Measurements from ENCODE around the gene DPYD. TPM values are rescaled to one million over a fixed set of nuclear protein-coding genes. Genes with fewer than 3 reads are reported as not detected.

The DPYD gene
- total RNA-seq, 4 donors from 2014 or later = 35.7 to 65.4 (median 43.7) TPM

GRCh38 chr1:97623220-97623619 is 297.6 kb downstream of the DPYD start:
- no peak for DNase-seq (ENCODE audit: low spot score in 2 of 2)
- Histone ChIP-seq H3K4me3 (no peak overlapping the region), H3K9me3 (peaks cover 0 to 7% (median 2%) of the 10 kb centered on the region in 4 donors), H3K36me3 (no peaks in the 10 kb centered on the region), H3K27ac (peak overlapping the region in 2 of 4 donors; percentile 6 to 41), H3K27me3 (no peaks in the 10 kb centered on the region), H3K4me1 (no peaks in the 10 kb centered on the region)
- TF ChIP-seq EP300 (IDR thresholded peaks at IDR 0.05) (no peak), POLR2A (IDR thresholded peaks at IDR 0.05) (no peak)
- TF ChIP-seq, protein P1, sequence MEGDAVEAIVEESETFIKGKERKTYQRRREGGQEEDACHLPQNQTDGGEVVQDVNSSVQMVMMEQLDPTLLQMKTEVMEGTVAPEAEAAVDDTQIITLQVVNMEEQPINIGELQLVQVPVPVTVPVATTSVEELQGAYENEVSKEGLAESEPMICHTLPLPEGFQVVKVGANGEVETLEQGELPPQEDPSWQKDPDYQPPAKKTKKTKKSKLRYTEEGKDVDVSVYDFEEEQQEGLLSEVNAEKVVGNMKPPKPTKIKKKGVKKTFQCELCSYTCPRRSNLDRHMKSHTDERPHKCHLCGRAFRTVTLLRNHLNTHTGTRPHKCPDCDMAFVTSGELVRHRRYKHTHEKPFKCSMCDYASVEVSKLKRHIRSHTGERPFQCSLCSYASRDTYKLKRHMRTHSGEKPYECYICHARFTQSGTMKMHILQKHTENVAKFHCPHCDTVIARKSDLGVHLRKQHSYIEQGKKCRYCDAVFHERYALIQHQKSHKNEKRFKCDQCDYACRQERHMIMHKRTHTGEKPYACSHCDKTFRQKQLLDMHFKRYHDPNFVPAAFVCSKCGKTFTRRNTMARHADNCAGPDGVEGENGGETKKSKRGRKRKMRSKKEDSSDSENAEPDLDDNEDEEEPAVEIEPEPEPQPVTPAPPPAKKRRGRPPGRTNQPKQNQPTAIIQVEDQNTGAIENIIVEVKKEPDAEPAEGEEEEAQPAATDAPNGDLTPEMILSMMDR (IDR thresholded peaks at IDR 0.05) = no peak

- Histone ChIP-seq H3K27ac (peak overlapping the region in 1 of 4 donors; percentile 1), H3K9me3 (peaks cover 0 to 7% (median 2%) of the 10 kb centered on the region in 4 donors), H3K4me1 (no peaks in the 10 kb centered on the region), H3K4me3 (no peak overlapping the region), H3K27me3 (no peaks in the 10 kb centered on the region), H3K36me3 (no peaks in the 10 kb centered on the region)
- 56 to 67% methylated on average over 1 of the region's 1 CpG for WGBS, 2 donors
- no peak for TF ChIP-seq POLR2A (IDR thresholded peaks at IDR 0.05)
- no peak for DNase-seq (ENCODE audit: low spot score in 2 of 2)
Measured at GRCh38 chr1:97621955-97622354, 298.9 kb downstream of the DPYD start.

DNA sequence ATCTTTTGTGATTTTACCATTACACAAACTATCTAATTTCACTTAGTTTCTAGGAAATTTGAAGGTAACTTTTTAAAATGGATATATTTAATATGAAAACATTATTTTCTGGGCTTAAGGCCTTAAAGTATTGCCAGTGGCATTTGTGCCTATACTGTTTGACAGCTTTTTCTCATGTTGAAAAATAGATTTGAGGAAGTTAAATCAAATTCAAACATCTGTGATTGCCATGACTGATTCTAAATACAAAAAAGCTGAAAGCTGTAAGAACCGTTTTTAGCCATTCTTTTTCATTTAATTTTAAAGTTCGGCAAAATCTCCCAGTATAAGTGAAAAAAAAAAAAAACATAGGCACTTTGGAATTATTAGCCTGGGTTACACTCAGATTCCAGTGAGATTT is 301.1 kb downstream of the DPYD start:
- Histone ChIP-seq H3K36me3 (no peaks in the 10 kb centered on the region), H3K4me3 (no peak overlapping the region), H3K27ac (no peak overlapping the region), H3K9me3 (peaks cover 0 to 7% (median 2%) of the 10 kb centered on the region in 4 donors), H3K4me1 (no peaks in the 10 kb centered on the region), H3K27me3 (no peaks in the 10 kb centered on the region)
- WGBS, 2 donors = 93 to 99% methylated on average over 2 of the region's 2 CpGs
- no peak for TF ChIP-seq POLR2A (IDR thresholded peaks at IDR 0.05)
- TF ChIP-seq, protein P1 (IDR thresholded peaks at IDR 0.05) = no peak
- TF ChIP-seq EP300 (IDR thresholded peaks at IDR 0.05) = no peak
- DNase-seq (ENCODE audit: low spot score in 2 of 2) = no peak

GRCh38 chr1:97610748-97611147 is 310.1 kb downstream of the DPYD start:
- H3K27ac ChIP-seq = no peak overlapping the region
- H3K36me3 ChIP-seq = no peaks in the 10 kb centered on the region
- no peaks in the 10 kb centered on the region for H3K9me3 ChIP-seq
- H3K27me3 ChIP-seq = no peaks in the 10 kb centered on the region
- TF ChIP-seq EP300 (IDR thresholded peaks at IDR 0.05) (no peak), POLR2A (IDR thresholded peaks at IDR 0.05) (no peak)
- TF ChIP-seq, protein P1 (IDR thresholded peaks at IDR 0.05) = no peak
- 89 to 91% methylated on average over 3 of the region's 3 CpGs for WGBS, 2 donors
- H3K4me3 ChIP-seq = no peak overlapping the region
- H3K4me1 ChIP-seq = no peaks in the 10 kb centered on the region
- DNase-seq (ENCODE audit: low spot score in 2 of 2) = no peak

DNA sequence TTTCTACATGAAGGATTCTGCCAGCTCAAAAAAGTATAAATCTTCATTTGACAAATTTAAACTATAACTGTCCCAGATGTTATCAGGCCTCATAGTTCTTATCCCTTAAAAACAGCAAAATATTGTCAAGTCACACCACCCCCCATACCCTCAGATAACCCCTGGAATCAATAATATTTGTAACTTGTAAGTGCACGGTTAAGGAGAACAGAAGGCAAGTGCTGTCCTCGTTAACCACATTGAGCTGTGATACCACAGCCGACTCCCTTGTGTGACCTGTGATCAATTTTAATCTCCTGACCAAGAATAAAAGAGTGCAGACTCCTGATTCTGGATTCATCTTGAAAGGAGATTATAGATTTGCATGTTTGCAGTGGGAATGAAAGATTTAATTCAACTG is 310.7 kb downstream of the DPYD start:
- Histone ChIP-seq H3K27me3 (no peaks in the 10 kb centered on the region), H3K4me3 (no peak overlapping the region), H3K9me3 (no peaks in the 10 kb centered on the region), H3K4me1 (no peaks in the 10 kb centered on the region), H3K36me3 (no peaks in the 10 kb centered on the region), H3K27ac (no peak overlapping the region)
- no peak for TF ChIP-seq POLR2A (IDR thresholded peaks at IDR 0.05)
- no peak for TF ChIP-seq EP300 (IDR thresholded peaks at IDR 0.05)
- TF ChIP-seq, protein P1 (IDR thresholded peaks at IDR 0.05) = no peak
- DNase-seq (ENCODE audit: low spot score in 2 of 2) = no peak
- WGBS, 2 donors = 93% methylated on average over 3 of the region's 3 CpGs

DNA sequence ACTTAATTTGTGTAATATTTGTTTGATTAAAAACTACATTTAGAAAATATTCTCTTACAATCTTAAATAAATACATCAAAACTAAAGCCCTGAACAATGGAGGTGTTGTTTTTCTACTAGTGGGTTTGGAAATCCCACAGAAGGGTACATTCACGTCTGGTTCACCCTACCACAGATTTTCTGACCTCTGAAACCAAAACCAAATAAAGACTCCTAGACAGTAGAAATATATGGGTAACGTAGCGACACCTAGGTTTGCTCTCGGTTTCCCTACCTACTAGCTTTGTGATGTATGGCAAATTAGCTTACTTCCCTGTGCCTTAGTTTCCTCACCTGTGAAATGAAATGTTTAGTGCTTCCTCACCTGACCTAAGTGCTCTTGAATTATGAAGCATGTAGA is 312.6 kb downstream of the DPYD start:
- no peaks in the 10 kb centered on the region for H3K36me3 ChIP-seq
- no peaks in the 10 kb centered on the region for H3K9me3 ChIP-seq
- H3K27ac ChIP-seq = no peak overlapping the region
- WGBS, 2 donors = 72 to 80% methylated on average over 4 of the region's 4 CpGs
- H3K4me3 ChIP-seq = no peak overlapping the region
- H3K4me1 ChIP-seq = peaks cover 0 to 4% (median 2%) of the 10 kb centered on the region in 4 donors
- no peaks in the 10 kb centered on the region for H3K27me3 ChIP-seq
- no peak for DNase-seq (ENCODE audit: low spot score in 2 of 2)
- TF ChIP-seq POLR2A (IDR thresholded peaks at IDR 0.05) = no peak
- TF ChIP-seq, protein P1 (IDR thresholded peaks at IDR 0.05) = no peak

Data from tibial nerve (tissue), 4 donors.